Panc1 (cell line): ENCODE measurements around the gene DNASE1L1. TPM values are rescaled to one million over a fixed set of nuclear protein-coding genes. Genes with fewer than 3 reads are reported as not detected.

Source experiments
- ATAC-seq: fragments of 200-7000 bp; cut with Tn5 transposase; 2 replicates; pipeline ENCODE4 v1.9.1; 2020; ENCODE audit warnings: mild to moderate bottlenecking, moderate library complexity
- BruUV-seq: library from RNA; stranded (reverse); fragments of 400-500 nt; replicated peaks from 2 replicates; lab custom pipeline; 2021; lab: Mats Ljungman, UMichigan
- CTCF ChIA-PET: fragments of 300-600 bp; sonication (Branson Sonifier 250); formaldehyde crosslinking; loops from one replicate; lab custom pipeline; 2022; ENCODE audit warnings: antibody characterized with exemption; lab: Charles Lee
- POLR2A ChIA-PET: fragments of 300-600 bp; sonication (Branson Sonifier 250); formaldehyde crosslinking; loops from one replicate; lab custom pipeline; 2022; ENCODE audit warnings: antibody characterized with exemption; lab: Charles Lee
- DNase-seq: peaks from one replicate; pipeline ENCODE4 v3.0.0-alpha.2; 2010; ENCODE audit warnings: low read depth, low spot score
- H3K27ac ChIP-seq: 2 replicates; pipeline ENCODE4 v1.5.1; 2011; ENCODE audit warnings: mild to moderate bottlenecking, low read length, inconsistent platforms
- H3K27me3 ChIP-seq: fragments of 200-500 bp; sonication (Bioruptor generic); 2 replicates; pipeline ENCODE4 v1.6.0; 2014; ENCODE audit warnings: low read length, inconsistent platforms; ENCODE audit not compliant: control insufficient read depth, insufficient read depth
- H3K36me3 ChIP-seq: fragments of 200-500 bp; sonication (Bioruptor generic); 2 replicates; pipeline ENCODE4 v1.5.1; 2014; ENCODE audit warnings: inconsistent platforms, mild to moderate bottlenecking, low read length, moderate library complexity; ENCODE audit not compliant: control insufficient read depth, insufficient read depth
- H3K4me1 ChIP-seq: 2 replicates; pipeline ENCODE4 v1.5.1; 2011; ENCODE audit warnings: inconsistent platforms, mild to moderate bottlenecking, low read length, moderate library complexity; ENCODE audit not compliant: control insufficient read depth, insufficient read depth
- H3K4me3 ChIP-seq, 2 experiments: 2 replicates each; pipeline ENCODE4 v1.5.1; 2011 to 2012; ENCODE audit warnings: low read depth in 2 of 2, low read length in 2 of 2, mild to moderate bottlenecking in 2 of 2, inconsistent platforms in 1 of 2, moderate library complexity in 1 of 2
- H3K9me3 ChIP-seq: fragments of 200-500 bp; sonication (Bioruptor generic); 2 replicates; pipeline ENCODE4 v1.5.1; 2014; ENCODE audit warnings: low read depth, mild to moderate bottlenecking, inconsistent platforms, low read length, moderate library complexity; ENCODE audit not compliant: control insufficient read depth, insufficient read depth
- POLR2AphosphoS5 ChIP-seq: IDR thresholded peaks from 2 replicates; pipeline ENCODE4 v1.6.1; 2012; ENCODE audit warnings: mild to moderate bottlenecking, low read depth, low read length, moderate library complexity
- SIN3A ChIP-seq: IDR thresholded peaks from 2 replicates; pipeline ENCODE4 v1.6.1; 2012; ENCODE audit warnings: low read depth, mild to moderate bottlenecking, low read length, moderate library complexity, borderline replicate concordance; ENCODE audit not compliant: insufficient read depth
- TCF7L2 ChIP-seq: IDR thresholded peaks from 2 replicates; pipeline ENCODE4 v1.6.1; 2011; ENCODE audit warnings: mild to moderate bottlenecking, low read depth, low read length, inconsistent platforms
- in situ Hi-C: cut with HindIII; loops from 2 replicates; pipeline ENCODE4 v1.10.0; 2016; ENCODE audit warnings: low sequenced_read_pairs, low pct_unique_long_range_greater_than_20kb
- intact Hi-C: fragments of 100-400 bp; cut with micrococcal nuclease; formaldehyde crosslinking; loops from one replicate; pipeline ENCODE4 v1.10.0; 2022; ENCODE audit not compliant: unreplicated experiment
- total RNA-seq: library from RNA; stranded (reverse); gene quantifications from one replicate; pipeline ENCODE4 v1.2.1, GENCODE V29; 2021; ENCODE audit not compliant: unreplicated experiment
- TF ChIP-seq, protein P1 (sequence below), 2 experiments: IDR thresholded peaks; 2 replicates each; pipeline ENCODE4 v1.6.1; 2011 to 2012; ENCODE audit warnings: low read depth in 2 of 2, control low read depth in 1 of 2, low read length in 1 of 2, mild to moderate bottlenecking in 1 of 2, moderate library complexity in 1 of 2; ENCODE audit not compliant: insufficient read depth in 1 of 2
- TF ChIP-seq, protein P2 (sequence below): fragments of 450-650 bp; IDR thresholded peaks from 2 replicates; pipeline ENCODE4 v1.5.1; 2017; ENCODE audit warnings: mild to moderate bottlenecking

DNASE1L1 gene
- total RNA-seq, 1 experiment from 2014 or later = 60.4 TPM

DNA sequence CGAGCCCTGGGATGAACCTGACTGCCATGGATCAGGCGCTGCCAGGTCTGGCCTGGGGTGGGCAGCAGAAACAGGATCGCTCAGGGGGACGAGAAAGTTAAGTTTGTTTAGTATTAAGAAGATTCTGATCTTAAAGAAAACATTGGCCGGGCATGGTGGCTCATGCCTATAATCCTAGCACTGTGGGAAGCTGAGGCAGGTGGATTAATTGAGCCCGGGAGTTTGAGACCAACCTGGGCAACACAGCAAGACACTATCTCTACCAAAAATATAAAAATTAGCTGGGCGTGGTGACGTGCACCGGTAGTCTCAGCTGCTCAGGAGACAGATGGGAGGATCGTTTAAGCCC lies 33.9 kb downstream of the DNASE1L1 start:
- H3K4me3 ChIP-seq = peak overlapping the region; percentile 52 to 62

GRCh38 chrX:154374313-154375155 lies 34.5 kb downstream of the DNASE1L1 start, which contains the start of gene FLNA:
FLNA (minus strand) TSS chrX:154374634; CDS start chrX:154371245, 3,389 bp downstream.
- DNase-seq (no peak), ATAC-seq (no peak)
- no peaks in the 10 kb centered on the region for H3K27me3 ChIP-seq
- ChIA-PET CTCF (interaction anchor here (0.5 kb wide), 1 partner anchor 40 kb away, joined by 6 read pairs; no protein-coding TSS in a partner anchor), POLR2A (no interaction called here)
- in situ Hi-C loops (no loop called here), intact Hi-C loops (no loop called here)
- no TSS peak for BruUV-seq
- peaks cover 45% of the 10 kb centered on the region for H3K4me1 ChIP-seq
- no peaks in the 10 kb centered on the region for H3K9me3 ChIP-seq
- H3K27ac ChIP-seq = peak within 1 kb of the TSS; percentile 86
- peak within 1 kb of the TSS; percentile 52 to 87 for H3K4me3 ChIP-seq
- H3K36me3 ChIP-seq = no peaks in the 10 kb centered on the region
- TF ChIP-seq, protein P1, sequence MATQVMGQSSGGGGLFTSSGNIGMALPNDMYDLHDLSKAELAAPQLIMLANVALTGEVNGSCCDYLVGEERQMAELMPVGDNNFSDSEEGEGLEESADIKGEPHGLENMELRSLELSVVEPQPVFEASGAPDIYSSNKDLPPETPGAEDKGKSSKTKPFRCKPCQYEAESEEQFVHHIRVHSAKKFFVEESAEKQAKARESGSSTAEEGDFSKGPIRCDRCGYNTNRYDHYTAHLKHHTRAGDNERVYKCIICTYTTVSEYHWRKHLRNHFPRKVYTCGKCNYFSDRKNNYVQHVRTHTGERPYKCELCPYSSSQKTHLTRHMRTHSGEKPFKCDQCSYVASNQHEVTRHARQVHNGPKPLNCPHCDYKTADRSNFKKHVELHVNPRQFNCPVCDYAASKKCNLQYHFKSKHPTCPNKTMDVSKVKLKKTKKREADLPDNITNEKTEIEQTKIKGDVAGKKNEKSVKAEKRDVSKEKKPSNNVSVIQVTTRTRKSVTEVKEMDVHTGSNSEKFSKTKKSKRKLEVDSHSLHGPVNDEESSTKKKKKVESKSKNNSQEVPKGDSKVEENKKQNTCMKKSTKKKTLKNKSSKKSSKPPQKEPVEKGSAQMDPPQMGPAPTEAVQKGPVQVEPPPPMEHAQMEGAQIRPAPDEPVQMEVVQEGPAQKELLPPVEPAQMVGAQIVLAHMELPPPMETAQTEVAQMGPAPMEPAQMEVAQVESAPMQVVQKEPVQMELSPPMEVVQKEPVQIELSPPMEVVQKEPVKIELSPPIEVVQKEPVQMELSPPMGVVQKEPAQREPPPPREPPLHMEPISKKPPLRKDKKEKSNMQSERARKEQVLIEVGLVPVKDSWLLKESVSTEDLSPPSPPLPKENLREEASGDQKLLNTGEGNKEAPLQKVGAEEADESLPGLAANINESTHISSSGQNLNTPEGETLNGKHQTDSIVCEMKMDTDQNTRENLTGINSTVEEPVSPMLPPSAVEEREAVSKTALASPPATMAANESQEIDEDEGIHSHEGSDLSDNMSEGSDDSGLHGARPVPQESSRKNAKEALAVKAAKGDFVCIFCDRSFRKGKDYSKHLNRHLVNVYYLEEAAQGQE (IDR thresholded peaks at IDR 0.05; ENCODE audit: insufficient read depth in 1 of 2, low read depth in 2 of 2, low read length in 1 of 2) = no peak
- TF ChIP-seq POLR2AphosphoS5 (no peak; the same call in 1 of the 2 replicates), SIN3A (no peak), TCF7L2 (no peak)
- TF ChIP-seq, protein P2, sequence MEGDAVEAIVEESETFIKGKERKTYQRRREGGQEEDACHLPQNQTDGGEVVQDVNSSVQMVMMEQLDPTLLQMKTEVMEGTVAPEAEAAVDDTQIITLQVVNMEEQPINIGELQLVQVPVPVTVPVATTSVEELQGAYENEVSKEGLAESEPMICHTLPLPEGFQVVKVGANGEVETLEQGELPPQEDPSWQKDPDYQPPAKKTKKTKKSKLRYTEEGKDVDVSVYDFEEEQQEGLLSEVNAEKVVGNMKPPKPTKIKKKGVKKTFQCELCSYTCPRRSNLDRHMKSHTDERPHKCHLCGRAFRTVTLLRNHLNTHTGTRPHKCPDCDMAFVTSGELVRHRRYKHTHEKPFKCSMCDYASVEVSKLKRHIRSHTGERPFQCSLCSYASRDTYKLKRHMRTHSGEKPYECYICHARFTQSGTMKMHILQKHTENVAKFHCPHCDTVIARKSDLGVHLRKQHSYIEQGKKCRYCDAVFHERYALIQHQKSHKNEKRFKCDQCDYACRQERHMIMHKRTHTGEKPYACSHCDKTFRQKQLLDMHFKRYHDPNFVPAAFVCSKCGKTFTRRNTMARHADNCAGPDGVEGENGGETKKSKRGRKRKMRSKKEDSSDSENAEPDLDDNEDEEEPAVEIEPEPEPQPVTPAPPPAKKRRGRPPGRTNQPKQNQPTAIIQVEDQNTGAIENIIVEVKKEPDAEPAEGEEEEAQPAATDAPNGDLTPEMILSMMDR = no peak

More for the DNA sequence above, 33.9 kb downstream of the DNASE1L1 start:
- CTCF ChIA-PET = no interaction called here
- Histone ChIP-seq H3K9me3 (no peaks in the 10 kb centered on the region), H3K27me3 (no peaks in the 10 kb centered on the region), H3K36me3 (peaks cover 2% of the 10 kb centered on the region; the same call in 1 of the 2 replicates), H3K27ac (peak overlapping the region; percentile 86), H3K4me1 (peaks cover 45% of the 10 kb centered on the region)
- in situ Hi-C loops = no loop called here
- DNase-seq = no peak
- intact Hi-C loops = no loop called here
- POLR2A ChIA-PET = no interaction called here
- no peak for TF ChIP-seq TCF7L2
- TF ChIP-seq, protein P1 (IDR thresholded peaks at IDR 0.05; ENCODE audit: insufficient read depth in 1 of 2, low read depth in 2 of 2, low read length in 1 of 2) = no peak
- TF ChIP-seq POLR2AphosphoS5 = no peak
- TF ChIP-seq, protein P2 = no peak
- no peak for TF ChIP-seq SIN3A
- ATAC-seq = no peak
- no TSS peak for BruUV-seq
